ENCODE measurements around the gene ZFYVE26.
"Not testable (repeated sequence)": the region's sequence is repeated elsewhere in the genome, so short reads cannot be mapped to it uniquely, and the experiment has no call there.

ZFYVE26 gene

DNA sequence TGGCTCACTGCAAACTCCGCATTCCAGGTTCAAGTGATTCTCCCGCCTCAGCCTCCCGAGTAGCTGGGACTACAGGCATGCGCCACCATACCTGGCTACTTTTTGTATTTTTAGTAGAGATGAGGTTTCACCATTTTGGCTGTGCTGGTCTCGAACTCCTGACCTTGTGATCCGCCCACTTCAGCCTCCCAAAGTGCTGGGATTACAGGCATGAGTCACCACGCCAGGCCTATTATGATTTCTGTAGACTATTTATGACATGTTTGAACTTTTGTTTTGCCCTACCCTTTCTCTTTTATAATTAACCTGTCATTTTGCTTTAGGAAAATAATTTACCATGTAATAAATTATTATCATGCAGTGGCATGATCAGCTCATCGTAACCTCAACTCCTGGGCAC is 114.9 kb downstream of the ZFYVE26 start, which contains the start of gene RDH12:
Gene RDH12 (plus strand): TSS at position 395 of the 400 bp plus-strand sequence. CDS start 20,757 bp downstream, outside the sequence.
- not testable (repeated sequence) for H3K36me3 ChIP-seq (ENCODE audit: control insufficient read depth, insufficient read depth, low read length, severe bottlenecking); H3K4me1 ChIP-seq (ENCODE audit: control insufficient read depth, insufficient read depth, low read length); H3K9ac ChIP-seq (ENCODE audit: low read length); H3K4me3 ChIP-seq (ENCODE audit: low read length); H3K9me3 ChIP-seq (ENCODE audit: control insufficient read depth, low read length); H3K27me3 ChIP-seq (replicated peaks; ENCODE audit: control insufficient read depth, insufficient read depth, low read length); DNase-seq (ENCODE audit: low read depth)

DNA sequence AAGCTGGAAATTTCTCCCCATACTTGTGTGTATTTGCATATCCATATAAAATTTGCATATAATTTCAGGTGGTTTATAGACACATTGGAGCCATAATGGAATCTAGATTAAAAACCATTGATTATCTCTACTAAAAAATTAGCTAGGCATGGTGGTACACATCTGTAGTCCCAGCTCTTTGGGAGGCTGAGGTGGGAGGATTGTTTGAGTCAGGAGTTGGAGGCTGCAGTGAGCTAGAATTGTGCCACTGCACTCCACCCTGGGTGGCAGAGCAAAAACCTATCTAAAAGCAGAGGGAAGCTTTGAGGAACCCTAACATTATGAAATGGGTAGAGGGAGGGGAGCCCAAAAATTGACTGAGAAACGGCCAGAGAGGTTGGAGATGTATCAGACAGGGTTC is 118.2 kb downstream of the ZFYVE26 start:
- Histone ChIP-seq H3K9ac (ENCODE audit: low read length) (no peak overlapping the region), H3K27me3 (replicated peaks; ENCODE audit: control insufficient read depth, insufficient read depth, low read length) (no peaks in the 10 kb centered on the region), H3K36me3 (ENCODE audit: control insufficient read depth, insufficient read depth, low read length, severe bottlenecking) (no peaks in the 10 kb centered on the region), H3K4me3 (ENCODE audit: low read length) (no peak overlapping the region), H3K4me1 (ENCODE audit: control insufficient read depth, insufficient read depth, low read length) (peaks cover 14% of the 10 kb centered on the region), H3K9me3 (ENCODE audit: control insufficient read depth, low read length) (no peaks in the 10 kb centered on the region)
- no peak for DNase-seq (ENCODE audit: low read depth)

DNA sequence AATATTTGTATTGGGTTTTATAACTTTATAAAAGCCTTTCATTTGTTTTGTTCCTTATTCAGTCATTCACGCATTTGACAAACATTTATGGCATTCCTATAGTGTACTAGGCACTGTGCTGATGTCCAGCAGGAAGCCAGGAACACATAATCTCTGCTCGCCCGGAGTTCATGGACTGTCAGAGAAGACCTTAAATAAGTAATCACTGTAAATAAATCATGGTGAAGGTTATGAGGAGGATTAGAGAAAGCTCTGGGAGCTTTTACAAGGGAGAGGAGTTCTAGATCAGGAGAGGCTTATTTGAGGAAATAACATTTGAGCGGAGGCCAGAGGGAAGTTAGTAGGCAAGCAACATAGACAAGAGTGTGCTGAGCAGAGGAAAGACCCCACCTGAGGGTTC is 119.4 kb downstream of the ZFYVE26 start:
- Histone ChIP-seq H3K9ac (ENCODE audit: low read length) (no peak overlapping the region), H3K4me3 (ENCODE audit: low read length) (no peak overlapping the region), H3K9me3 (ENCODE audit: control insufficient read depth, low read length) (no peaks in the 10 kb centered on the region), H3K27me3 (replicated peaks; ENCODE audit: control insufficient read depth, insufficient read depth, low read length) (no peaks in the 10 kb centered on the region), H3K36me3 (ENCODE audit: control insufficient read depth, insufficient read depth, low read length, severe bottlenecking) (peaks cover 7% of the 10 kb centered on the region), H3K4me1 (ENCODE audit: control insufficient read depth, insufficient read depth, low read length) (peaks cover 23% of the 10 kb centered on the region)
- no peak for DNase-seq (ENCODE audit: low read depth)

All from adipocyte (in vitro differentiated cells).